Thyroid gland (tissue), 4 donors: ENCODE measurements around the gene C3orf18. TPM values are rescaled to one million over a fixed set of nuclear protein-coding genes. Genes with fewer than 3 reads are reported as not detected.
A peak's percentile ranks its signal among the peaks of the same experiment; 100 is the strongest.

Source experiments
- DNase-seq, 2 donors: peaks; one replicate each; pipeline ENCODE4 v3.0.0-alpha.2; 2019
- H3K27ac ChIP-seq, 3 donors: fragments of 200-600 bp; sonication (generic); 1 replicate in 2 of 3; 2 replicates in 1 of 3; pipeline ENCODE4 v1.5.1; 2016 to 2019; ENCODE audit warnings: mild to moderate bottlenecking in 1 of 3, moderate library complexity in 1 of 3
- H3K27me3 ChIP-seq: fragments of 200-600 bp; sonication (generic); one replicate; pipeline ENCODE4 v1.5.1; 2019
- H3K36me3 ChIP-seq, 2 donors: fragments of 200-600 bp; sonication (generic); one replicate each; pipeline ENCODE4 v1.5.1; 2016 to 2019
- H3K4me1 ChIP-seq, 2 donors: fragments of 200-600 bp; sonication (generic); one replicate each; pipeline ENCODE4 v1.5.1; 2017 to 2019
- H3K4me3 ChIP-seq, 3 donors: fragments of 200-600 bp; sonication (generic); replicated peaks in 1 of 3; 1 replicate in 2 of 3; 2 replicates in 1 of 3; pipeline ENCODE4 v1.5.1; 2016; ENCODE audit warnings: mild to moderate bottlenecking in 1 of 3
- H3K9me3 ChIP-seq: fragments of 200-600 bp; sonication (generic); one replicate; pipeline ENCODE4 v1.5.1; 2017
- POLR2A ChIP-seq, 2 donors: fragments of 450-650 bp; IDR thresholded peaks; one replicate each; pipeline ENCODE4 v1.6.1; 2017; ENCODE audit warnings: antibody characterized with exemption in 2 of 2, mild to moderate bottlenecking in 2 of 2, moderate library complexity in 1 of 2
- WGBS, 2 donors: methylation state at CpG; one replicate each; pipeline ENCODE4 v1.1.5; 2017; 5-methylcytosine and 5-hydroxymethylcytosine counted together
- intact Hi-C: fragments of 100-400 bp; cut with DNase I; formaldehyde crosslinking; loops from one replicate; pipeline ENCODE4 v1.15.1; 2023
- total RNA-seq, 4 donors: library from RNA; depleted of rRNA; stranded (reverse); fragments of >200 nt; gene quantifications; one replicate each; pipeline ENCODE4 v1.2.3, GENCODE V29; 2016
- TF ChIP-seq, protein P1 (sequence below), 6 experiments: fragments of 200-600 bp in 3 of 6; fragments of 450-650 bp in 3 of 6; sonication (generic) in 3 of 6; IDR thresholded peaks; one replicate each; pipeline ENCODE4 v1.5.1; 2016 to 2019; ENCODE audit warnings: antibody characterized with exemption in 6 of 6, mild to moderate bottlenecking in 2 of 6, inconsistent platforms in 1 of 6, moderate library complexity in 1 of 6

Gene C3orf18
- total RNA-seq, 4 donors from 2014 or later: 19.6 to 22.0 (median 20.3) TPM

DNA sequence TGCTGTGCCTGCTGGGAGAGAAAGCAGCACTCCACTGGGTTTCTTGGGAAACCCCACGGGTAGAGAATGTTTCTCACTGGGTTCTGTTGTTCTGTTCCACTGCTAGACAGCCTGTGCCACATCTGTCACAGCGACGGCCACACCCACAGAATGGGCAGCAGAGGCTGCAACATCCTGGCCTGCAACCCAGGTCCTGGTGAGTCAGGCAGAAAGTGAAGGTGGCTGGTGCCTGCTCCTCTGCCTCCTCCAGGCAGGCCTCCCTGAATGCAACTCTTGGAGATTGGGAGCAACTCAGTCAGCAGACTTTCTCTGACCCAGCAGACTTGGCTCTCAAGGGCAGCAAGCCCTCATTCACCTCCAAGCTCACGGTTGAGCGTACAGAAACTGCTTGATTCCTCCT, 13.0 kb downstream of the C3orf18 start:
- Histone ChIP-seq H3K36me3 (no peaks in the 10 kb centered on the region), H3K27me3 (no peaks in the 10 kb centered on the region), H3K4me3 (no peak overlapping the region), H3K9me3 (no peaks in the 10 kb centered on the region), H3K4me1 (no peaks in the 10 kb centered on the region), H3K27ac (no peak overlapping the region)
- intact Hi-C loops: no loop called here
- 84 to 93% methylated on average over 2 to 5 of the region's 5 CpGs for WGBS, 2 donors
- no peak for TF ChIP-seq POLR2A (IDR thresholded peaks at IDR 0.05)
- TF ChIP-seq, protein P1, sequence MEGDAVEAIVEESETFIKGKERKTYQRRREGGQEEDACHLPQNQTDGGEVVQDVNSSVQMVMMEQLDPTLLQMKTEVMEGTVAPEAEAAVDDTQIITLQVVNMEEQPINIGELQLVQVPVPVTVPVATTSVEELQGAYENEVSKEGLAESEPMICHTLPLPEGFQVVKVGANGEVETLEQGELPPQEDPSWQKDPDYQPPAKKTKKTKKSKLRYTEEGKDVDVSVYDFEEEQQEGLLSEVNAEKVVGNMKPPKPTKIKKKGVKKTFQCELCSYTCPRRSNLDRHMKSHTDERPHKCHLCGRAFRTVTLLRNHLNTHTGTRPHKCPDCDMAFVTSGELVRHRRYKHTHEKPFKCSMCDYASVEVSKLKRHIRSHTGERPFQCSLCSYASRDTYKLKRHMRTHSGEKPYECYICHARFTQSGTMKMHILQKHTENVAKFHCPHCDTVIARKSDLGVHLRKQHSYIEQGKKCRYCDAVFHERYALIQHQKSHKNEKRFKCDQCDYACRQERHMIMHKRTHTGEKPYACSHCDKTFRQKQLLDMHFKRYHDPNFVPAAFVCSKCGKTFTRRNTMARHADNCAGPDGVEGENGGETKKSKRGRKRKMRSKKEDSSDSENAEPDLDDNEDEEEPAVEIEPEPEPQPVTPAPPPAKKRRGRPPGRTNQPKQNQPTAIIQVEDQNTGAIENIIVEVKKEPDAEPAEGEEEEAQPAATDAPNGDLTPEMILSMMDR (IDR thresholded peaks at IDR 0.05): no peak
- DNase-seq: no peak

DNA sequence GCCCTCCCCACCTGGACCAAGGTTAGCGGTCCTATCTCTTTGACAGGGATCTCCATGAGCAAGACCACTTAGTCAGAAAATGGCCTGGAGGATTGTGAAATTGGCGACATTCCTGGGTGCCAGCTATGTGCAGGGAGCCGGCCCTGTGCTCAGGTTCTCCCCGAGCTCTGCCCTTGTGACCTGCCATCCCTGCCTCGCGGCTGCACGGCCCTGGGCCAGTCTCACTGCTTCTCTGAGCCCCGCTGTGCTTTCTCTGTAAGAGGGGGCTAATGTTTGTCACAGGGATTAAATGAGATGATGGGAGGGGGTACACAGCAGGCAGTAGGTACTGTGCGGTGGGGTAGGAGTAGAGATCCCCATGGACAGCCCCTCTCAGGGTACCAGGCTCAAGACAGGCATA, 14.9 kb downstream of the C3orf18 start:
- H3K27me3 ChIP-seq: no peaks in the 10 kb centered on the region
- 72 to 86% methylated on average over 1 to 8 of the region's 9 CpGs for WGBS, 2 donors
- H3K4me1 ChIP-seq: no peaks in the 10 kb centered on the region
- no peak overlapping the region for H3K27ac ChIP-seq
- no peak overlapping the region for H3K4me3 ChIP-seq
- intact Hi-C loops: no loop called here
- H3K9me3 ChIP-seq: no peaks in the 10 kb centered on the region
- DNase-seq: no peak
- H3K36me3 ChIP-seq: no peaks in the 10 kb centered on the region
- no peak for TF ChIP-seq POLR2A (IDR thresholded peaks at IDR 0.05)
- TF ChIP-seq, protein P1 (IDR thresholded peaks at IDR 0.05): no peak

DNA sequence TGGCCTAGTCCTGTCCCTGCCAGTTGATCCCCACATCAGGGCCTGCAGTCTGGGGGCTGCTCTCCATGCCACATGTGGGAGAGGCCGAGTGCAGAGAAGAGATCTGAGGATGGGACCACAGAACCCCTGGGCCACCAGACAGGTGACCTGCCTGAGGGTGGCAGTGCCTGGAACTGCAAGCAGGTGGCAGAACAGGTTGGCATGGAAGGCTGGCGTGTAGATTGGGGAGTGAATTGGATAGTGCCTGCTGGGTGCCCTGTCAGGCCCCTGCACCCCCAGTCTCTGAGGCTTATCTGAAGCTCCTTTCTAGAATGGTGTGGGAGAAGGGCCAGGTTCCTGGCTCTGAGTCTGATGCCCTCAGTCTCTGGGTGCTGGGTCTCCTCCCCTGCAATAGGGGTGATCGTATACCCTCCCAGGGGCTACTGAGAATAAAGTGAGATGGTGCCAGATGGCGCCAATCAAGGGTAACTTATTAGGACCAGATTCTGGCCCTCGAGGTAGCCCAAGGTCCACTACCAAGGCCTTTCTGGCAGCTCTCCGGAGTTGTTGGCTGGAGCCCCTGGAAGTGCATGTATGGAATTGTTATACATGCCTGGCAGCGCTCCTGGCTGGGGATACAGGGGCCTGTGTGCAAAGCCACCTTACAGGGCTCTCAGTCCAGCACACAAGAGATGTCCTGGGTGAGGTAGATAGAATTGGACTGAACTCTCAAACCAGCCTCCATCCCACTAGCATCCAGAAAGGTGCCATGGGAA, 15.7 kb downstream of the C3orf18 start:
- Histone ChIP-seq H3K27ac (no peak overlapping the region), H3K36me3 (no peaks in the 10 kb centered on the region), H3K4me1 (no peaks in the 10 kb centered on the region), H3K9me3 (no peaks in the 10 kb centered on the region), H3K27me3 (no peaks in the 10 kb centered on the region), H3K4me3 (no peak overlapping the region)
- TF ChIP-seq POLR2A (IDR thresholded peaks at IDR 0.05): no peak
- TF ChIP-seq, protein P1 (IDR thresholded peaks at IDR 0.05): peak in 1 of 6 experiments; percentile 7
- WGBS, 2 donors: 85 to 87% methylated on average over 6 of the region's 7 CpGs
- intact Hi-C loops: no loop called here
- DNase-seq: no peak

DNA sequence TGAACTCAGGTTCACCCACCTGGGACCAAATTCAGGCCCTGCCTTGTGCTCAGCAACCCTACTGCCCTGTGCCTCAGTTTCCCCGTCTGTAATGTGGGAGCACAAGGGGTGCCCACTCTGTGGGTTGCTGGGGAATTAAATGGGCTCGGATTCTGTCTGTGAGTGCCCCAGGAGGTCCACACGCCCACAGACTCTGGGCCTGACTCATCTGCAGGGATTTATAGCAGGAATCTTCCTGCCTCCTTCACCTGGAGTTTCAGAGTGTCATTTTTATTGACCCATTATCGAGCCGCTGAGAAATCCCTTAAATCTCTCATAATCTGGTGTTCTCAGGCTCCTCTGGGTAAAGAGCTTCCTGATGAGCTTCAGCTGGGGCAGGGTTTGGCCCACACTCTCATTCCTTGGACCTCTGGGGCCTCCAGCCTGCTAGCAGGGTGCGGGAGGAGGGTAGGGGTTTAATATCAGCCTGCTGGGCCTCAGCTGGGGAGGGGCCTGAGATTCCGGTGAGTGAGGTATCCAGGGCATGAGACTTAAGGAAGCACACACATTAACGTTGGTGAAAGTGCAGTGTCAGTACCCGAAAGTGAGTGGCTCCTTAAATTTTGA, 16.4 kb downstream of the C3orf18 start:
- WGBS, 2 donors: 63 to 69% methylated on average over 9 of the region's 9 CpGs
- intact Hi-C loops: no loop called here
- no peaks in the 10 kb centered on the region for H3K27me3 ChIP-seq
- TF ChIP-seq POLR2A (IDR thresholded peaks at IDR 0.05): no peak
- TF ChIP-seq, protein P1 (IDR thresholded peaks at IDR 0.05): no peak
- no peaks in the 10 kb centered on the region for H3K4me1 ChIP-seq
- DNase-seq: no peak
- H3K36me3 ChIP-seq: no peaks in the 10 kb centered on the region
- H3K4me3 ChIP-seq: no peak overlapping the region
- no peak overlapping the region for H3K27ac ChIP-seq
- no peaks in the 10 kb centered on the region for H3K9me3 ChIP-seq

- WGBS, 2 donors: 50 to 58% methylated on average over 2 to 13 of the region's 13 CpGs
- intact Hi-C loops: no loop called here
- no peak overlapping the region for H3K4me3 ChIP-seq
- DNase-seq: peak; percentile 62 to 66
- no peaks in the 10 kb centered on the region for H3K27me3 ChIP-seq
- no peaks in the 10 kb centered on the region for H3K36me3 ChIP-seq
- H3K27ac ChIP-seq: no peak overlapping the region
- no peaks in the 10 kb centered on the region for H3K9me3 ChIP-seq
- H3K4me1 ChIP-seq: no peaks in the 10 kb centered on the region
- TF ChIP-seq POLR2A (IDR thresholded peaks at IDR 0.05): no peak
- TF ChIP-seq, protein P1 (IDR thresholded peaks at IDR 0.05): peak; percentile 25 to 81 (median 66)
Measured at GRCh38 chr3:50550079-50550736, 17.3 kb downstream of the C3orf18 start.
